ENCODE results near the gene DGCR2. TPM values are rescaled to one million over a fixed set of nuclear protein-coding genes. Genes with fewer than 3 reads are reported as not detected.

DGCR2 gene
- total RNA-seq, 1 experiment from 2014 or later, result 42.9 TPM

- TF ChIP-seq ZBTB33 (IDR thresholded peaks at IDR 0.05; ENCODE audit: extremely low read depth, insufficient replicate concordance, low read length) (no peak), SIN3A (IDR thresholded peaks at IDR 0.05; ENCODE audit: low read depth) (no peak), FOSL1 (IDR thresholded peaks at IDR 0.05; ENCODE audit: low read depth) (no peak), SP1 (IDR thresholded peaks at IDR 0.05; ENCODE audit: low read depth) (no peak), CBX3 (IDR thresholded peaks at IDR 0.05; ENCODE audit: low read depth) (no peak), ZFX (IDR thresholded peaks at IDR 0.05) (no peak), POLR2A (IDR thresholded peaks at IDR 0.05; ENCODE audit: borderline replicate concordance, extremely low read depth, insufficient read depth, insufficient read length) (no peak), MAX (IDR thresholded peaks at IDR 0.05) (no peak), REST (IDR thresholded peaks at IDR 0.05; ENCODE audit: low read depth) (no peak), ATF3 (IDR thresholded peaks at IDR 0.05) (no peak), RAD21 (IDR thresholded peaks at IDR 0.05; ENCODE audit: low read depth) (no peak), ELF1 (IDR thresholded peaks at IDR 0.05; ENCODE audit: borderline replicate concordance, low read depth) (no peak), YY1 (IDR thresholded peaks at IDR 0.05; ENCODE audit: extremely low read depth, insufficient replicate concordance, low read depth, low read length) (no peak)
- TF ChIP-seq, protein P1, sequence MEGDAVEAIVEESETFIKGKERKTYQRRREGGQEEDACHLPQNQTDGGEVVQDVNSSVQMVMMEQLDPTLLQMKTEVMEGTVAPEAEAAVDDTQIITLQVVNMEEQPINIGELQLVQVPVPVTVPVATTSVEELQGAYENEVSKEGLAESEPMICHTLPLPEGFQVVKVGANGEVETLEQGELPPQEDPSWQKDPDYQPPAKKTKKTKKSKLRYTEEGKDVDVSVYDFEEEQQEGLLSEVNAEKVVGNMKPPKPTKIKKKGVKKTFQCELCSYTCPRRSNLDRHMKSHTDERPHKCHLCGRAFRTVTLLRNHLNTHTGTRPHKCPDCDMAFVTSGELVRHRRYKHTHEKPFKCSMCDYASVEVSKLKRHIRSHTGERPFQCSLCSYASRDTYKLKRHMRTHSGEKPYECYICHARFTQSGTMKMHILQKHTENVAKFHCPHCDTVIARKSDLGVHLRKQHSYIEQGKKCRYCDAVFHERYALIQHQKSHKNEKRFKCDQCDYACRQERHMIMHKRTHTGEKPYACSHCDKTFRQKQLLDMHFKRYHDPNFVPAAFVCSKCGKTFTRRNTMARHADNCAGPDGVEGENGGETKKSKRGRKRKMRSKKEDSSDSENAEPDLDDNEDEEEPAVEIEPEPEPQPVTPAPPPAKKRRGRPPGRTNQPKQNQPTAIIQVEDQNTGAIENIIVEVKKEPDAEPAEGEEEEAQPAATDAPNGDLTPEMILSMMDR (IDR thresholded peaks at IDR 0.05 in 2 of 3, conservative IDR thresholded peaks at IDR 0.05 in 1 of 3; ENCODE audit: borderline replicate concordance in 1 of 3, insufficient read depth in 1 of 3, low read depth in 2 of 3, low read length in 2 of 3), result no peak
- no TSS peak for BruUV-seq (replicated peaks)
- ChIA-PET CTCF (interaction anchor here (0.9 kb wide), 1 partner anchor 8 kb away, joined by 3 read pairs; no protein-coding TSS in a partner anchor), RAD21 (ENCODE audit: low non-redundant PET in 1 of 2, low total read pairs in 2 of 2, uncharacterized antibody in 2 of 2, unreplicated experiment in 2 of 2) (no interaction called here), POLR2A (no interaction called here)
- Histone ChIP-seq H3K9me2 (ENCODE audit: insufficient read depth) (no peaks in the 10 kb centered on the region), H2AFZ (ENCODE audit: low read depth, low read length, poor library complexity, severe bottlenecking) (no peak overlapping the region), H3K36me3 (ENCODE audit: control insufficient read depth in 1 of 2, insufficient read depth in 2 of 2, low read length in 2 of 2) (no peaks in the 10 kb centered on the region), H3K4me3 (replicated peaks in 1 of 2; ENCODE audit: low read depth in 1 of 2, low read length in 2 of 2) (no peak overlapping the region), H3K79me2 (ENCODE audit: insufficient read depth, low read length) (peaks cover 53% of the 10 kb centered on the region), H4K20me1 (ENCODE audit: insufficient read depth) (no peaks in the 10 kb centered on the region), H3K9ac (ENCODE audit: low read length) (no peak overlapping the region), H3K4me2 (ENCODE audit: low read length) (no peak overlapping the region), H3K27ac (ENCODE audit: low read depth, low read length) (no peak overlapping the region), H3K27me3 (ENCODE audit: insufficient read depth, low read length) (no peaks in the 10 kb centered on the region), H3K9me3 (ENCODE audit: control insufficient read depth in 1 of 2, insufficient read depth in 1 of 2, low read depth in 1 of 2, low read length in 2 of 2) (no peaks in the 10 kb centered on the region), H3K4me1 (ENCODE audit: control insufficient read depth in 1 of 2, insufficient read depth in 2 of 2, low read length in 2 of 2) (peaks cover 0 to 4% of the 10 kb centered on the region in 2 experiments; a peak in 1 of 4 replicates)
- intact Hi-C loops (cut with micrococcal nuclease), result no loop called here
- DNase-seq (ENCODE audit: low read depth, low spot score), result no peak
- ATAC-seq, result no peak
Observed at GRCh38 chr22:19097518-19097917, 24.7 kb downstream of the DGCR2 start.
